Fibroblast of upper back skin (primary cell): ENCODE measurements around the gene NR1D1.

Experiments
- DNase-seq: peaks from one replicate; pipeline ENCODE4 v3.0.0-alpha.2; 2013

NR1D1 gene

GRCh38 chr17:40095944-40096791, 4.2 kb downstream of the NR1D1 start:
- no peak for DNase-seq

GRCh38 chr17:40095351-40095943, 4.9 kb downstream of the NR1D1 start:
- no peak for DNase-seq

GRCh38 chr17:40094874-40095273, 5.5 kb downstream of the NR1D1 start:
- no peak for DNase-seq

DNA sequence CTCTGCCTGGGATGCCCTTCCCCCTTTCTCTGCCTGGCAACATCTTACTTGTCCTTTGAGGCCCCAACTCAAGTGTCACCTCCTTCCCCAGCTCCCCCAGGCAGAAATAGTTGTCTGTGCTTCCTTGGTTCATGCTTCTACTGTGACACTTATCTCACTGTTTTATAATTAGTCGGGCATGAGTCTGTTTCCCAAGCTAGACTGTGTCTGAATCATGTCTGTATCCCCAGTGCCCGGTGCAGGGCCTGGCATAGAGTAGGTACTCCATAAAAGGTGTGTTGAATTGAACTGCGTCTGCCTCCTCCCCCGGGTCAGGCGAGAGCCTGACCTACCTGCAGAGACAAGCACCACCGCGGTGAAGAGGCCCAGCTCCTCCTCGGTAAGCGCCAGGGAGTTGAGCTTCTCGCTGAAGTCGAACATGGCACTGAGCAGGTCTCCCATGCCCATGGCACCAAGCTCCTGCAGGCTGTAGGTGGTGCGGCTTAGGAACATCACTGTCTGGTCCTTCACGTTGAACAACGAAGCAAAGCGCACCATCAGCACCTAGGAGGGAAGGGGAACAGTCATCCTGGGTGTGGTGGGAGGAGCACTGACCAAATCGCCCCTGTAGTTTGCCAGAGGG, 6.7 kb downstream of the NR1D1 start:
- no peak for DNase-seq

- no peak for DNase-seq
These were observed 7.3 kb downstream of the NR1D1 start for GRCh38 chr17:40093005-40093579.

GRCh38 chr17:40092581-40092980, 7.8 kb downstream of the NR1D1 start:
- no peak for DNase-seq

GRCh38 chr17:40091691-40092397, 8.5 kb downstream of the NR1D1 start:
- no peak for DNase-seq

DNA sequence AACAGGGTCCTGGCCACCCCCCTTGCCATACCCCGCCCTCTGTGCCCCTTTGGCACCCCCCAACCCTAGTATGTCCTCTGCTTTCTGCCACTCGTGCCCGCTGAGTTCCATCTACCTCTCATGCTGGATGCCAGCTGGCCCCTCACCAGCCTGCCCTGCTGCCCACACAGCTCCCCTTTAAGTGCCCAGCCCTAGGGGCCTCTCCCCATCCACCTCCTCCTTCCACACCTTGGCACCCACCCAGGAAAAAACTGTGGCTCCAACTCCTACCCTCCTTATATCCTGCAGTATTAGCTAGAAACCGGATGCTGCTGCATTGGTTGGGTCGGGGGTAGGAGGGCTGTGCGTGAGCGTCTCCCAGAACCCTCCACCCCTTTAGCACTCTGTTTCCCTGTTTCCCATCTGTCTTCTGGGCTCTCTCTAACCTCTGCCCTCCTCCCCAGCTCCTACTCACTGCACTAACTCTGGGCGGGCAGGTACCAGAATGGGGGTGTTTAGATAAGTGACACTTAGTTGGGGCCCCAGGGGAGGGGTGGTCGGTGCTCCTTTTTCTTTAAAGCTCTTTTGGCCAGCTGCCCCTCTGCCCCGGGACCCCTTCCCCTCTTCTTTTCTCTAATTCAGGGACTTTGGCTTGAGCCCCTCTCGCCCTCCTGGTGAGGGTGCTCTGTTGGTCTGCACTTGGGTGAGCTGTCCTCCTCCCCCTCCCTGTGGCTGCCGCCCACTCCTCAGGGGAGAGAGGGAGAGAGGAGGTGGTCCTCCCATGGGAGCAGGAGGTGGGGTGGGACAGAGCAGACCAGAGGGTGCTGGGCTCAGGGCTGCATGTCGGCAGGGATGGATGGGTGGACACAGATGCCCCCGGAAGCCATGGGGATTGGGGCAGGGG, 9.9 kb downstream of the NR1D1 start:
- no peak for DNase-seq

DNA sequence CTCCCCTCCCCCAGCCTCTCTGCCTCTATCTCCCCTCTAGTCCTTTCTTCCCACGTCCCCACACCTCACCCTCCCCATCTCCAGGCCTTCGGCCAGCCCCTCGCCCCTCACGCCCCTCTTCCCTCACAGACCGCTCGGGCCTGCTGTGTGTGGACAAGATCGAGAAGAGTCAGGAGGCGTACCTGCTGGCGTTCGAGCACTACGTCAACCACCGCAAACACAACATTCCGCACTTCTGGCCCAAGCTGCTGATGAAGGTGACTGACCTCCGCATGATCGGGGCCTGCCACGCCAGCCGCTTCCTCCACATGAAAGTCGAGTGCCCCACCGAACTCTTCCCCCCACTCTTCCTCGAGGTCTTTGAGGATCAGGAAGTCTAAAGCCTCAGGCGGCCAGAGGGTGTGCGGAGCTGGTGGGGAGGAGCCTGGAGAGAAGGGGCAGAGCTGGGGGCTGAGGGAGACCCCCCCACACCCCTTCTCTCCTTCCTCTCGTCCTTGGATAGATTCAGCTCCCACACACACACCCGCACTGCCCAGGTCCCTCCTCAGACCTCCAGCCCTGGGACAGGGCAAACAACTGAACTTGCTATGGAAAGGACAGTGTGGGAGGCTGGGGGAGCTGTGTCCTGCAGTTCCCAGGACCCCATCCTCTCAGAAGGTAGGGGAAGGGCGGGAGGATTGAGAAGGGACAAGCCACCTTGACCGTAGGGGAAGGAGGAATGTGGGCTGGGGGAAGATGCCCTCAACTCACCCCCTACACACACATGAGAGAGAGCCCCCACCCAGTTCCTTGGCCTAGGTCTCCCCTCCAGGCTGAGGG, 11.1 kb downstream of the NR1D1 start:
- no peak for DNase-seq

- no peak for DNase-seq
These were observed 12.3 kb downstream of the NR1D1 start for GRCh38 chr17:40087903-40088718.

DNA sequence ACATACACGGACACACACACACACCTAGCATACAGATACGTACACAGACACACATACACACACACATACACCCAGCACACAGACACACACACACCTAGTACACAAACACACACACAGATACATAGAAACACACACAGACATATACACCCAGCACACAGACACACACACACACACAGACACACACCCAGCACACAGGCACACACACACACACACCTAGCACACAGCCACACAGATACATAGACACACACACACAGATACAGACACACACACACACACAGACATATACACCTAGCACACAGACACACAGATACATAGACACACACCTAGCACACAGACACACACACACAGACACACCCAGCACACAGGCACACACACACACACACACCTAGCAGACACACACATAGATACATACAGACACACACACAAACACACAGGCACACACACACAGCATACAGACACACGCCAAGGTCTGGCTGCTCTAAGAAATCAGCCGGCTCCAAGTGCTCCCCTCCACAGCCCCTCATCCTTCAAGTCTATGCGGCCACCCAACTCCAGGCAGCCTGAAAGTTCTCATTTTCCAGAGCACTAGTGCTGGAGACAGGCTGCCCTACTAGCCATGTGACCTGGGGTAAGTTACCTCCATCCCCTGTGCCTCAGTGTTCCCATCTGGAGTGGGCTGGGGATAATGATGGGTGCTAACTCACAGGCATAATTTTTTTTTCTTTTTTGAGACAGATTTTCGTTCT, 13.2 kb downstream of the NR1D1 start:
- DNase-seq, result no peak

DNA sequence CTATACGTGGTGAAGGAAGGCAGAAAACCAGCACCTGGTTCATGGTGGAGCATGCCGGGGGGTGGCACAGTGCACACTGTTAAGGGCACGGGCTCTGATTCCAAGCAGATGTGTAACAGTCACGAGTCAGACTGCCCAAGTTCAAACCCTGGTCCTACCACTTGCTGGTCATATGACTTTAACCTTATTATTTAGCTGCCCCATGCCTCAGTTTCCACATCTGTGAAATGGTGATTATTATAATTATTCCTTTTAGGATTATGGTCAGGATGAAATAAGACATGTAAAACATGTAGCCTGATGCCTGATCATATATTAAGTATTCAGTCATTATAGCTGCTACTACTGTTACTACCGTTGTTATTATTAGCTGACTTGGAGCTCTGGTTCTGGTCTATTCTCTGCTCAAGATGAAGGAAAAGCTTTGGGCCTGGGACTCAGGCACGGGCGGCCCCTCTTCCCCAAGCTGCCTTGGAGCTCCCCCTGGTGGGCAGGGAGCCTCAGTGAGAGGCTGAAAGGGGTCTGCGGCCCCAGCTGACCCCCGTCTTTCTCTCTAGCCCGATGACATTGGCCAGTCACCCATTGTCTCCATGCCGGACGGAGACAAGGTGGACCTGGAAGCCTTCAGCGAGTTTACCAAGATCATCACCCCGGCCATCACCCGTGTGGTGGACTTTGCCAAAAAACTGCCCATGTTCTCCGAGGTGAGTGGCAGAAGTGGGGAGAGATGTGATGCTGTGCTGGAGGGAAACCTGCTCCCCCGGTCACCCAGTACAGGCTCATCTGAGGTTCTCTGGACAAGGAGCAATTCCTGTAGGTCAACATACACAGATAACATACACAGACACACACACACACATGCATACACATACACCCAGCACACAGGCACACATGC, 14.0 kb downstream of the NR1D1 start:
- no peak for DNase-seq

- DNase-seq, result no peak
These were observed 15.9 kb downstream of the NR1D1 start for GRCh38 chr17:40084477-40084876.

DNA sequence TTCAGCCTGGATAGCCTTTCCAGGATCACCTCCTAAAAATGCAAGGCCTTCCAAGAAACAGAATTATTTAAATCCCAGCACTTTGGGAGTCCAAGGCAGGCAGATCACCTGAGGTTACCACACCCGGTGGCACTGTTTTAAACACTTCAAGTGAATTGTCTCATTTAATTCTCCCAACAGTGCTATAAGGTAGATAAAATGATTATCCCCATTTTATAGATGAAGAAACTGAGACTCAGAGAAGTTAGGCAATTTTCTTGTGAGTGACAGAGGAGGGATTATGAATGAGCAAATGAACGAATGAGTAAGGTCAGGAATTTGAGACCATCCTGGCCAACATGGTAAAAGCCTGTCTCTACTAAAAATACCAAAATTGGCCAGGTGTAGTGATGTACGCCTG, 20.8 kb downstream of the NR1D1 start:
- DNase-seq, result no peak

- no peak for DNase-seq
These were observed 23.8 kb downstream of the NR1D1 start for GRCh38 chr17:40076591-40076990.

GRCh38 chr17:40075942-40076498, 24.4 kb downstream of the NR1D1 start:
- no peak for DNase-seq

DNA sequence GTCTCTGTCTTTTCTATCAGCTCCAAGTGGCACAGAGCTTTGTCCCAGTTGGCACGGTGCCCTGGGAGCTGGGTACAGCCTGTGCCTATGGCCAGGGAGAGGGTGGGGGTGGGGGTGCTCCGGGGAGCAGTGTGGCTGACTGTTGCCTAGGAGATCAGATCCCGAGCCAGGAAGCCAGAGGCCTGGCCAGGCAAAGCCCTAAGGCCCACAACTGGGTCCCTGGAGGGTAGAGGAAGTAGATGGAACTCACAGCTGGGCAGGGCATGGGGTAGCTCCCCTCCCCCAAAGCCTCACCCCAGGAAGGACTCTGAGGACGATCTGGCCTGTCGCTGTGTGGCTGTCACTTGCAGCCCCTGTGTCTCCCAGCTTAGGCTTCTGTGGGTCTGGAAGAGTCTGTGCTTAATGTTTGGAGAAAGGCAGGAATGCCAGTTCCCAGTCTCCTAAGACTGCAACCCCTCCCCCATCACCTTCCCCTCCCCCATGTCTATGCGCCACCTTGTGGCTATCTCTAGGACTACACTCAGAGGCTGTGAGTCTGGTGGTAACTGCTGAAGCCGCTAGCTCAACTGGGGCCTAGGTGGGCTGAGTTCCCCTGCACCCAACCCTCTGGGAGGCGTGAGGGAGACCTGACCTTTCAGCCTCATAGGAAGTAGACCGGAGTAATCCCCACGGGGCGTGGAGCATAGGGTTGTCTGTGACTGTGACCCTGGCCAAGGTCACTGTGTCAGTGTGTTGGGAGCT, 25.0 kb downstream of the NR1D1 start:
- DNase-seq, result peak; percentile 51

DNA sequence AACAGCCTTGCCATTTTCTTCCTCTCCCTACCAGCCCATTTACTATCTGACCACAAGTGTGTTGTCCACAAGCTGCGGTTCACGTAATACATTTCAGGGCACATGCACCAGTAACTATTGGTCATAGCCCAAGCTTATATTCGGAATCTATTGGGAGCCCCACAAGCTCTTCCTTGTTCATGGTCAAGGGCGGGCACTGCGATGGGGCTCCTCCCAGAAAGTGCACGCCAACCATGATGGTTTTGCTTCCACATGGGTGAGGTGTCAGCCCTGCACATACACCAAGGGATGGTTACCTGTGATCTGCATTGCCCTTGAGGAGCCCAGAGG, 25.6 kb downstream of the NR1D1 start:
- DNase-seq, result no peak
